CD14-positive monocyte (primary cell): ENCODE measurements around the gene SLC6A6. TPM values are rescaled to one million over a fixed set of nuclear protein-coding genes. Genes with fewer than 3 reads are reported as not detected.
A peak's percentile ranks its signal among the peaks of the same experiment; 100 is the strongest.

ENCODE experiments used
- DNase-seq, 3 donors: peaks; one replicate each; pipeline ENCODE4 v3.0.0-alpha.2; 2011 to 2022
- H2AFZ ChIP-seq: 2 replicates; pipeline ENCODE4 v1.6.0; 2012; ENCODE audit warnings: mild to moderate bottlenecking, low read depth, low read length, inconsistent platforms; ENCODE audit not compliant: insufficient read depth, poor library complexity, severe bottlenecking
- H3K27ac ChIP-seq, 2 donors: 1 replicate in 1 of 2; 2 replicates in 1 of 2; pipeline ENCODE4 v1.5.1; 2012 to 2013; ENCODE audit warnings: low read length in 2 of 2, control low read depth in 1 of 2, inconsistent platforms in 1 of 2, low read depth in 1 of 2, mild to moderate bottlenecking in 1 of 2
- H3K27me3 ChIP-seq, 2 donors: one replicate each; pipeline versions ENCODE4 v1.6.0 to v1.6.1; 2011 to 2013; ENCODE audit warnings: low read length in 2 of 2; ENCODE audit not compliant: control insufficient read depth in 2 of 2, insufficient read depth in 2 of 2
- H3K36me3 ChIP-seq, 2 donors: replicated peaks in 1 of 2; 1 replicate in 1 of 2; 2 replicates in 1 of 2; pipeline versions ENCODE4 v1.5.1 to v1.6.1; 2012 to 2013; ENCODE audit warnings: low read length in 2 of 2, control low read depth in 1 of 2, inconsistent platforms in 1 of 2, mild to moderate bottlenecking in 1 of 2; ENCODE audit not compliant: insufficient read depth in 2 of 2, control insufficient read depth in 1 of 2
- H3K4me1 ChIP-seq, 2 donors: 1 replicate in 1 of 2; 2 replicates in 1 of 2; pipeline versions ENCODE4 v1.5.1 to v1.6.1; 2012 to 2013; ENCODE audit warnings: low read length in 2 of 2, control low read depth in 1 of 2, inconsistent platforms in 1 of 2, mild to moderate bottlenecking in 1 of 2, moderate library complexity in 1 of 2; ENCODE audit not compliant: insufficient read depth in 2 of 2, control insufficient read depth in 1 of 2
- H3K4me2 ChIP-seq: replicated peaks from 2 replicates; pipeline ENCODE3; 2012; ENCODE audit warnings: low read length, moderate library complexity, mild to moderate bottlenecking; ENCODE audit not compliant: poor library complexity, severe bottlenecking; ENCODE audit errors: extremely low read depth
- H3K4me3 ChIP-seq, 3 experiments: fragments of 200-600 bp in 1 of 3; sonication (generic) in 1 of 3; replicated peaks in 1 of 3; 1 replicate in 2 of 3; 2 replicates in 1 of 3; pipeline ENCODE4 v1.5.1; 2011 to 2013; ENCODE audit warnings: low read length in 3 of 3, mild to moderate bottlenecking in 3 of 3, control low read depth in 2 of 3, low read depth in 2 of 3, inconsistent platforms in 1 of 3, moderate library complexity in 1 of 3
- H3K79me2 ChIP-seq: 2 replicates; pipeline ENCODE4 v1.6.0; 2012; ENCODE audit warnings: mild to moderate bottlenecking, control low read depth, inconsistent platforms, low read length, moderate library complexity; ENCODE audit not compliant: insufficient read depth
- H3K9ac ChIP-seq: 2 replicates; pipeline ENCODE4 v1.6.0; 2017; ENCODE audit warnings: low read length, mild to moderate bottlenecking; ENCODE audit not compliant: insufficient read depth, poor library complexity, severe bottlenecking
- H3K9me3 ChIP-seq, 2 donors: replicated peaks in 1 of 2; 1 replicate in 1 of 2; 2 replicates in 1 of 2; pipeline versions ENCODE4 v1.5.1 to v1.6.1; 2012 to 2013; ENCODE audit warnings: low read length in 2 of 2, control low read depth in 1 of 2; ENCODE audit not compliant: control insufficient read depth in 1 of 2, insufficient read depth in 1 of 2
- H4K20me1 ChIP-seq: 2 replicates; pipeline ENCODE4 v1.6.0; 2012; ENCODE audit warnings: mild to moderate bottlenecking, low read length, control low read depth, moderate library complexity; ENCODE audit not compliant: insufficient read depth
- H3K27ac Mint-ChIP-seq, 7 donors: one replicate each; pipeline ENCODE4 v1.8.0; 2020; ENCODE audit warnings: mild to moderate bottlenecking in 7 of 7, mixed read lengths in 7 of 7, moderate library complexity in 6 of 7, inconsistent platforms in 2 of 7
- H3K27me3 Mint-ChIP-seq, 3 donors: one replicate each; pipeline ENCODE4 v1.8.0; 2021 to 2022; ENCODE audit warnings: low read depth in 3 of 3, mild to moderate bottlenecking in 3 of 3, mixed read lengths in 3 of 3, moderate library complexity in 3 of 3, inconsistent platforms in 1 of 3
- H3K36me3 Mint-ChIP-seq, 2 donors: one replicate each; pipeline ENCODE4 v1.8.0; 2020; ENCODE audit warnings: mixed read lengths in 2 of 2, inconsistent platforms in 1 of 2, mild to moderate bottlenecking in 1 of 2
- H3K4me1 Mint-ChIP-seq: one replicate; pipeline ENCODE4 v1.8.0; 2020; ENCODE audit warnings: mild to moderate bottlenecking, mixed read lengths
- H3K4me3 Mint-ChIP-seq, 2 donors: one replicate each; pipeline ENCODE4 v1.8.0; 2020; ENCODE audit warnings: mild to moderate bottlenecking in 2 of 2, mixed read lengths in 2 of 2, moderate library complexity in 1 of 2
- H3K9me3 Mint-ChIP-seq, 7 donors: one replicate each; pipeline ENCODE4 v1.8.0; 2020 to 2022; ENCODE audit warnings: mixed read lengths in 7 of 7, mild to moderate bottlenecking in 6 of 7, moderate library complexity in 6 of 7, inconsistent platforms in 2 of 7
- CTCF ChIP-seq: fragments of 200-600 bp; IDR thresholded peaks from one replicate; pipeline ENCODE4 v1.8.0; 2022; ENCODE audit warnings: antibody characterized with exemption, mild to moderate bottlenecking
- WGBS: methylation state at CpG from one replicate; pipeline ENCODE4 v1.1.5; 2013; ENCODE audit warnings: missing lambda C conversion rate; ENCODE audit not compliant: insufficient coverage; 5-methylcytosine and 5-hydroxymethylcytosine counted together
- intact Hi-C, 2 donors: fragments of 100-400 bp; cut with micrococcal nuclease; formaldehyde crosslinking; loops; one replicate each; pipeline versions ENCODE4 v1.15.0 to v1.15.1; 2023
- polyA plus RNA-seq, 3 donors: library from polyadenylated mRNA; depleted of rRNA in 1 of 3; unstranded in 2 of 3; stranded (reverse) in 1 of 3; fragments of 300-500 nt in 2 of 3; fragments of >200 nt in 1 of 3; fragmentation: Illumina TruSeq in 2 of 3; gene quantifications; 1 replicate in 2 of 3; 2 replicates in 1 of 3; pipeline ENCODE4 v1.2.3, GENCODE V29; 2012 to 2021

Gene SLC6A6
- polyA plus RNA-seq, 3 donors: 18.4 to 136 (median 24.5) TPM

DNA sequence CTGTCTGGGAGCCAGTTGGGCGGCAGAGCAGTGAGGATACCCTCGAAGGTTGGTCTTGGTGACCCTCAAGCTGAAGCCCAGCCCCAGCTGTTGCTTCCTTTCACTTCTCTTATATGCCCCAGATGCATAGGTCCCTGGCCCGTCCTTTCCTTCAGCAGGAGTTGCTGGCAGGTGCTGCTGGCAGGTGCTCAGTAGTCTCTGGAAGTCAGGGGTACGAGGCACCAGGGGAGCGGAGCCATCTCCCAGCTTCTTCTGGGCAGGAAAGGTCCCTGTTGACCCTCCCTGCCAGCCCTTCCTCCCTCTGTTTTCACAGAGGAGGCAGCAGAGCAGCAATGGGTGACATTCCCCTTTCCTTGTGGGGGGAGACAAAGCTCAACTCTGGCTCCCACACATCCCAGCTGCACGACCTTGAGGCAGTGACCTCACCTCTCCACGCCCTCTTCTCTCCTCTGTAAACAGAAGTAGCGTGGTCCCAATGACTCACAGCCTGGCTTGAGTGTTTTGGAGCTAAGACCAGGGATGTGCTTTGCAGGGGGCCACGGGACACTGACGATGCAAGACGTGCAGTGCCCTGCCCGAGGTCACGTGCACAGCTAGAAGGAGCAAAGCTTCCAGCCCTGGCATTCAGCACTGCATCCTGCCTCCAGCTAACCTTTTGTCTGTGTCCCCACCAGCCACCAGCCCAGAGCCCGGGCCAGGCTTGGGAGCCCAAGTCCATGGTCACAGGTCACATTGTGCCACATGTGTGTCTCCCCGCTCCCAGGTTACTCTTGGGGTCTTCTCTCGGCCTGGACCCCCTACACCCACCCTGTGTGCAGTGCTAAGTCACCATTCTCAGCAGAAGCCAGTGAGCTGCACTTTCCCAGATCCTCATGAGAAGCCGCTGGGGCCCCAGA is 49.7 kb downstream of the SLC6A6 start:
- no peak for TF ChIP-seq CTCF
- H3K4me3 Mint-ChIP-seq: no peak overlapping the region
- H3K27me3 Mint-ChIP-seq: peaks cover 0 to 2% (median 2%) of the 10 kb centered on the region in 3 donors
- no peak overlapping the region for H2AFZ ChIP-seq
- peaks cover 100% of the 10 kb centered on the region for H4K20me1 ChIP-seq
- no peak overlapping the region for H3K9ac ChIP-seq
- DNase-seq: no peak
- H3K4me3 ChIP-seq: no peak overlapping the region
- intact Hi-C loops: no loop called here
- H3K27me3 ChIP-seq: no peaks in the 10 kb centered on the region
- peaks cover 92 to 100% of the 10 kb centered on the region in 2 donors for H3K36me3 Mint-ChIP-seq
- no peak overlapping the region for H3K4me2 ChIP-seq
- 98% methylated on average over 12 of the region's 17 CpGs for whole genome bisulfite sequencing
- H3K9me3 Mint-ChIP-seq: peaks cover 0 to 1% (median 0%) of the 10 kb centered on the region in 7 donors
- peak overlapping the region in 1 of 2 donors; percentile 47 for H3K27ac ChIP-seq
- peaks cover 17% of the 10 kb centered on the region for H3K4me1 Mint-ChIP-seq
- H3K79me2 ChIP-seq: no peaks in the 10 kb centered on the region
- no peaks in the 10 kb centered on the region for H3K4me1 ChIP-seq
- H3K36me3 ChIP-seq: peaks cover 98 to 100% of the 10 kb centered on the region in 2 donors
- H3K9me3 ChIP-seq: no peaks in the 10 kb centered on the region
- H3K27ac Mint-ChIP-seq: peak overlapping the region in 4 of 7 donors; percentile 19 to 67 (median 26)

DNA sequence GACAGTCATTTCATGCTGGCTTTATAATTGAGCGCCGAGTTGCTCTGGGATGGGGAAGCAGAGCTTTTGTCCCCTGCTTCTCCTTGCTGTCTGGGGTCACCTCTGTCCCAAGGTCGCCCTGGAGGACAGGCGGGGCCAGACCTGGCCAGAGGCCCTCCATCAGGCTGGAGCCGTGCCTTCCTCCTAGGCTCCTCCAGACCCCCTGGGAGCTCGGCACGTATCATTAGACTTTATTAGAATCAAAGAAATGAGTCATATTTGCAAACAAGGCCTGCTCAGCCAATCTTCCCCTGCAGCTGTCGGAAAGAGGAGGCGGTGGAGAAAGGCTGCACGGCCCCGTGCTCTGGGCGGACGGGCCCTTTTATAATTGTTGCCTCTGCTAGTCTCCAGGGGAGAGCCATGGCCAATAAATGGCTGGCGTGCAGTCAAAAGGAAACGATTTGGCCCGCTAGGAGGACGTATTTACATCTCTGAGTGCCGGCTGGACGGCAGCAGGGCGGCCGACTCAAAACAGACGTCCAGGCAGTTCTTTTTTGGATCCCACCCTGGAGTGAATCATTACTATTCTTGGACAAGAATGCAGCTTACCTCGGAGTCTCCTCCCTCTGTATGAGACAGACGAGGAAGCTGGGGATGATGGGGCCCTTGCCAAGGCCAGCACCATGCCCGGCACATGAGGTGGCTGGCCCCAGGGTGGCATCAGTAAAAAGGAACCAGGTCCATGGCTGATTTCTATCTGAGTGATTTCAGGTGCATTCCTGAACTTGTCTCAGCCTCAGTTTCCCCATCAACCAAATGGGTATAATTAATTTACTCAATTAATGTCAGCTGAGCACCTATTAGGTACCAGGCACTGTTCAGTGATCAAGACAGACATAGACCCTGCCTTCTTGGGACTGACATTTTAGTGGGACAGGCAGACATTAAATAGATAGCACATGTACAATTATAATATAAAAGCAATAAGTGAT is 50.6 kb downstream of the SLC6A6 start:
- no peak overlapping the region for H3K4me3 Mint-ChIP-seq
- no peaks in the 10 kb centered on the region for H3K9me3 Mint-ChIP-seq
- Histone ChIP-seq H3K4me1 (no peaks in the 10 kb centered on the region), H2AFZ (no peak overlapping the region), H3K4me3 (no peak overlapping the region), H3K27ac (peak overlapping the region in 1 of 2 donors; percentile 32), H4K20me1 (peaks cover 99% of the 10 kb centered on the region), H3K36me3 (peaks cover 98 to 100% of the 10 kb centered on the region in 2 donors), H3K9me3 (no peaks in the 10 kb centered on the region), H3K9ac (no peak overlapping the region), H3K27me3 (no peaks in the 10 kb centered on the region), H3K4me2 (no peak overlapping the region), H3K79me2 (no peaks in the 10 kb centered on the region)
- intact Hi-C loops: no loop called here
- 93% methylated on average over 21 of the region's 25 CpGs for WGBS
- H3K4me1 Mint-ChIP-seq: peaks cover 17% of the 10 kb centered on the region
- H3K27me3 Mint-ChIP-seq: peaks cover 0 to 2% (median 2%) of the 10 kb centered on the region in 3 donors
- no peak for TF ChIP-seq CTCF
- peaks cover 91 to 100% of the 10 kb centered on the region in 2 donors for H3K36me3 Mint-ChIP-seq
- peak overlapping the region in 5 of 7 donors; percentile 62 to 90 (median 82) for H3K27ac Mint-ChIP-seq
- no peak for DNase-seq
